Spleen (tissue), 7 donors: ENCODE measurements around the gene DEFB124.

ENCODE experiments used
- CTCF ChIP-seq, 11 experiments: fragments of 200-600 bp in 7 of 11; fragments of 450-650 bp in 4 of 11; sonication (generic) in 4 of 11; IDR thresholded peaks in 8 of 11; conservative IDR thresholded peaks in 3 of 11; 1 replicate in 7 of 11; 2 replicates in 4 of 11; pipeline versions ENCODE4 v1.4.0 to v1.8.0; 2016 to 2021; ENCODE audit warnings: antibody characterized with exemption in 11 of 11, inconsistent platforms in 4 of 11, mild to moderate bottlenecking in 1 of 11
- POLR2A ChIP-seq, 3 donors: fragments of 450-650 bp; IDR thresholded peaks; one replicate each; pipeline ENCODE4 v1.5.1; 2017; ENCODE audit warnings: antibody characterized with exemption in 3 of 3, mild to moderate bottlenecking in 1 of 3
- POLR2AphosphoS5 ChIP-seq, 3 donors: sonication (generic); formaldehyde crosslinking; IDR thresholded peaks; one replicate each; pipeline ENCODE4 v1.5.1; 2017; ENCODE audit warnings: antibody characterized with exemption in 3 of 3
- donor health status: DM: no; HTN: no; CAD: no; lungs with moderate emphysema.
- donor health status: DM: no; HTN: no; CAD: no.
- donor health status: DM: no; HTN: no; CAD: no.

- TF ChIP-seq CTCF (IDR thresholded peaks at IDR 0.05 in 8 of 11, conservative IDR thresholded peaks at IDR 0.05 in 3 of 11) = no peak
- no peak for TF ChIP-seq POLR2AphosphoS5 (IDR thresholded peaks at IDR 0.05)
- no peak for TF ChIP-seq POLR2A (IDR thresholded peaks at IDR 0.05)
Measured at GRCh38 chr20:31476643-31477215, 1.8 kb upstream of the DEFB124 start.
